Breast epithelium (tissue), 4 donors: Measurements from ENCODE around the gene SORCS3. TPM values are rescaled to one million over a fixed set of nuclear protein-coding genes. Genes with fewer than 3 reads are reported as not detected.

Experiments
- DNase-seq, 2 donors: peaks; one replicate each; pipeline ENCODE4 v3.0.0-alpha.2; 2019; ENCODE audit warnings: low spot score in 2 of 2
- H3K27ac ChIP-seq, 2 donors: fragments of 200-600 bp; sonication (generic) in 1 of 2; one replicate each; pipeline ENCODE4 v1.5.1; 2016 to 2019; ENCODE audit warnings: mild to moderate bottlenecking in 1 of 2
- H3K27me3 ChIP-seq, 2 donors: fragments of 200-600 bp; sonication (generic) in 1 of 2; one replicate each; pipeline versions ENCODE4 v1.5.1 to v1.6.0; 2017 to 2019; ENCODE audit warnings: control low read depth in 1 of 2, mild to moderate bottlenecking in 1 of 2
- H3K36me3 ChIP-seq: fragments of 200-600 bp; one replicate; pipeline ENCODE4 v1.5.1; 2019
- H3K4me1 ChIP-seq, 2 donors: fragments of 200-600 bp; sonication (generic); one replicate each; pipeline ENCODE4 v1.5.1; 2016 to 2019; ENCODE audit warnings: control low read depth in 1 of 2
- H3K4me3 ChIP-seq, 3 donors: fragments of 200-600 bp; sonication (generic); 1 replicate in 2 of 3; 2 replicates in 1 of 3; pipeline ENCODE4 v1.5.1; 2016 to 2019; ENCODE audit warnings: mild to moderate bottlenecking in 3 of 3, moderate library complexity in 2 of 3
- H3K9me3 ChIP-seq, 2 donors: fragments of 200-600 bp; sonication (generic) in 1 of 2; one replicate each; pipeline ENCODE4 v1.5.1; 2016 to 2019; ENCODE audit warnings: control low read depth in 1 of 2
- CTCF ChIP-seq, 3 donors: fragments of 450-650 bp; IDR thresholded peaks; one replicate each; pipeline ENCODE4 v1.5.1; 2016 to 2017; ENCODE audit warnings: antibody characterized with exemption in 3 of 3, mild to moderate bottlenecking in 3 of 3, moderate library complexity in 3 of 3
- POLR2A ChIP-seq: fragments of 450-650 bp; IDR thresholded peaks from one replicate; pipeline ENCODE4 v1.6.1; 2016; ENCODE audit warnings: antibody characterized with exemption, mild to moderate bottlenecking, moderate library complexity
- POLR2AphosphoS5 ChIP-seq, 3 donors: sonication (generic); formaldehyde crosslinking; IDR thresholded peaks; one replicate each; pipeline ENCODE4 v1.6.1; 2017; ENCODE audit warnings: antibody characterized with exemption in 3 of 3
- intact Hi-C: fragments of 100-400 bp; cut with DNase I; formaldehyde crosslinking; loops from one replicate; pipeline ENCODE4 v1.15.1; 2023; ENCODE audit warnings: low total_unique reads
- total RNA-seq, 3 donors: library from RNA; depleted of rRNA; stranded (reverse); fragments of >200 nt; gene quantifications; one replicate each; pipeline ENCODE4 v1.1.0, GENCODE V29; 2016

SORCS3 gene
- total RNA-seq, 3 donors from 2014 or later, result under 0.01 to 0.16 TPM; not detected in 1

- no peaks in the 10 kb centered on the region for H3K4me1 ChIP-seq
- no peak overlapping the region for H3K4me3 ChIP-seq
- TF ChIP-seq POLR2A (no peak), POLR2AphosphoS5 (IDR thresholded peaks at IDR 0.05) (no peak), CTCF (IDR thresholded peaks at IDR 0.05) (no peak)
- no peaks in the 10 kb centered on the region for H3K36me3 ChIP-seq
- intact Hi-C loops, result no loop called here
- no peak for DNase-seq
- no peaks in the 10 kb centered on the region for H3K9me3 ChIP-seq
- peaks cover 0 to 3% of the 10 kb centered on the region in 2 donors for H3K27me3 ChIP-seq
- H3K27ac ChIP-seq, result no peak overlapping the region
These were observed 518.2 kb downstream of the SORCS3 start for GRCh38 chr10:105159268-105159667.

GRCh38 chr10:105161149-105161548, 520.1 kb downstream of the SORCS3 start:
- no peak overlapping the region for H3K4me3 ChIP-seq
- no peaks in the 10 kb centered on the region for H3K36me3 ChIP-seq
- no peak overlapping the region for H3K27ac ChIP-seq
- H3K9me3 ChIP-seq, result no peaks in the 10 kb centered on the region
- peaks cover 0 to 3% of the 10 kb centered on the region in 2 donors for H3K27me3 ChIP-seq
- intact Hi-C loops, result no loop called here
- TF ChIP-seq POLR2A, result no peak
- TF ChIP-seq POLR2AphosphoS5 (IDR thresholded peaks at IDR 0.05), result no peak
- TF ChIP-seq CTCF (IDR thresholded peaks at IDR 0.05), result no peak
- no peak for DNase-seq
- no peaks in the 10 kb centered on the region for H3K4me1 ChIP-seq

- Histone ChIP-seq H3K27ac (no peak overlapping the region), H3K9me3 (no peaks in the 10 kb centered on the region), H3K27me3 (peaks cover 0 to 3% of the 10 kb centered on the region in 2 donors), H3K36me3 (no peaks in the 10 kb centered on the region), H3K4me1 (no peaks in the 10 kb centered on the region), H3K4me3 (no peak overlapping the region)
- TF ChIP-seq CTCF (IDR thresholded peaks at IDR 0.05) (no peak), POLR2AphosphoS5 (IDR thresholded peaks at IDR 0.05) (no peak), POLR2A (no peak)
- intact Hi-C loops, result no loop called here
- DNase-seq, result no peak
These were observed 520.7 kb downstream of the SORCS3 start for GRCh38 chr10:105161767-105162166.

GRCh38 chr10:105170521-105170920, 529.4 kb downstream of the SORCS3 start:
- Histone ChIP-seq H3K9me3 (peaks cover 0 to 3% of the 10 kb centered on the region in 2 donors), H3K36me3 (no peaks in the 10 kb centered on the region), H3K27ac (no peak overlapping the region), H3K4me3 (no peak overlapping the region), H3K27me3 (peaks cover 0 to 4% of the 10 kb centered on the region in 2 donors), H3K4me1 (no peaks in the 10 kb centered on the region)
- intact Hi-C loops, result no loop called here
- no peak for DNase-seq
- TF ChIP-seq POLR2A, result no peak
- TF ChIP-seq CTCF (IDR thresholded peaks at IDR 0.05), result no peak
- no peak for TF ChIP-seq POLR2AphosphoS5 (IDR thresholded peaks at IDR 0.05)

- peaks cover 0 to 3% of the 10 kb centered on the region in 2 donors for H3K9me3 ChIP-seq
- no peak for DNase-seq
- peaks cover 0 to 4% of the 10 kb centered on the region in 2 donors for H3K27me3 ChIP-seq
- H3K36me3 ChIP-seq, result no peaks in the 10 kb centered on the region
- intact Hi-C loops, result no loop called here
- H3K4me3 ChIP-seq, result no peak overlapping the region
- H3K4me1 ChIP-seq, result no peaks in the 10 kb centered on the region
- TF ChIP-seq POLR2A (no peak), POLR2AphosphoS5 (IDR thresholded peaks at IDR 0.05) (no peak), CTCF (IDR thresholded peaks at IDR 0.05) (no peak)
- no peak overlapping the region for H3K27ac ChIP-seq
These were observed 530.9 kb downstream of the SORCS3 start for GRCh38 chr10:105171945-105172344.
